Body of pancreas (tissue), 4 donors: ENCODE measurements around the gene SLC6A17. TPM values are rescaled to one million over a fixed set of nuclear protein-coding genes. Genes with fewer than 3 reads are reported as not detected.

ENCODE experiments used
- ATAC-seq: fragments of 150-250 bp; one replicate; pipeline ENCODE4 v1.9.1; 2016
- DNase-seq, 4 donors: peaks; one replicate each; pipeline ENCODE4 v3.0.0-alpha.2; 2019
- H3K27ac ChIP-seq, 4 donors: fragments of 200-600 bp; sonication (generic); 1 replicate in 3 of 4; 2 replicates in 1 of 4; pipeline versions ENCODE4 v1.5.1 to v1.6.1; 2016 to 2019; ENCODE audit warnings: mild to moderate bottlenecking in 1 of 4, mixed read lengths in 1 of 4, moderate library complexity in 1 of 4
- H3K27me3 ChIP-seq, 2 donors: fragments of 200-600 bp; sonication (generic); one replicate each; pipeline ENCODE4 v1.6.0; 2016; ENCODE audit warnings: mild to moderate bottlenecking in 1 of 2
- H3K36me3 ChIP-seq, 2 donors: fragments of 200-600 bp; sonication (generic); replicated peaks in 1 of 2; 2 replicates each; pipeline ENCODE4 v1.5.1; 2016; ENCODE audit warnings: low read depth in 2 of 2; ENCODE audit not compliant: insufficient read depth in 1 of 2
- H3K4me1 ChIP-seq: fragments of 200-600 bp; sonication (generic); one replicate; pipeline ENCODE4 v1.6.0; 2016
- H3K4me3 ChIP-seq, 2 donors: fragments of 200-600 bp; sonication (generic); 1 replicate in 1 of 2; 2 replicates in 1 of 2; pipeline ENCODE4 v1.5.1; 2016 to 2019
- H3K9me3 ChIP-seq, 3 donors: fragments of 200-600 bp; sonication (generic); 1 replicate in 2 of 3; 2 replicates in 1 of 3; pipeline ENCODE4 v1.5.1; 2016
- POLR2A ChIP-seq, 3 donors: fragments of 450-650 bp; IDR thresholded peaks; one replicate each; pipeline ENCODE4 v1.6.1; 2016; ENCODE audit warnings: antibody characterized with exemption in 3 of 3, mild to moderate bottlenecking in 2 of 3
- WGBS, 2 donors: methylation state at CpG; one replicate each; pipeline ENCODE4 v1.1.5; 2017; 5-methylcytosine and 5-hydroxymethylcytosine counted together
- intact Hi-C: fragments of 100-400 bp; cut with DNase I; formaldehyde crosslinking; loops from one replicate; pipeline ENCODE4 v1.15.1; 2023
- total RNA-seq, 2 donors: library from RNA; depleted of rRNA; stranded (reverse); fragments of >200 nt; gene quantifications; one replicate each; pipeline ENCODE4 v1.1.0, GENCODE V29; 2016
- TF ChIP-seq, protein P1 (sequence below), 7 experiments: fragments of 450-650 bp in 4 of 7; fragments of 200-600 bp in 3 of 7; sonication (generic) in 3 of 7; IDR thresholded peaks; one replicate each; pipeline ENCODE4 v1.5.1; 2016 to 2019; ENCODE audit warnings: antibody characterized with exemption in 7 of 7

Gene SLC6A17
- total RNA-seq, 2 donors from 2014 or later, result 0.52 to 0.99 TPM

DNA sequence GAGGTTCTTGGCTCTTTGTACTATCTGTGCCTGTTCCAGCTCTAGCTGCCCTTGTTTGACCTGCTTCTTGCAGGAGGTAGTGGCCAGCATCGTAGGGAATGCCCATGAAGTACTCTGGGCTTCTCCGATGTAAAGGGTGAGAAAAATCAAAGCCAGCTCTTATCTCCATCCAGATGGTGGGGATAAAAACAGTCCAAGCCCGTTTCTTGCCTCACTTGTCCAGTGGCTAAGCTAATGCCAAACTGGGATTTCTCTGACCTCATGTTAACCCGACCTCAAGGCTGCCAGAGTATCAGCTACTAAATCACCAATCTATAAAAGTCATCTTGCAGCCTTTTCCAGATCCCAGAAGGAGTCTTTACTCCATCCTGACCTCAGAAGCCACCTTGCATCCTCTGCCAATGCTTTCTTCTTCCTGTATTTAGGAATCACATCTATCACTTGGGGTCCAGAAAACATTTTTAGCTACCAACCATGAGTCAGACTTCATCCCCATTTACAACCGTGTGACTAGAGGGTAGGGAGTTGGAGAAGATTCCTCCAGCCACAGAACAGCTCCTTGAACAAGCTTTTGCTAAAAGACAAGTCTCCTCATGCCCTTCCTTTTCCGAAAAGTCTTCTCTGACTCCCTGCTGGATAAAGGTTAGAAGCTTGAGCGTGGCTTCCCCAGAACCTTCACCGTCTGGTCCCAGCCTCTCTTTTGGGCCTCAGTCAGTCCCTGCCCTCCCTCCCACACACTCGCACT, 95.8 kb downstream of the SLC6A17 start:
- intact Hi-C loops, result loop anchor here (5.0 kb wide), 1 partner anchor 39 kb away; no protein-coding TSS in a partner anchor
- WGBS, 2 donors, result 66 to 74% methylated on average over 9 of the region's 9 CpGs
- Histone ChIP-seq H3K27ac (no peak overlapping the region), H3K4me1 (peaks cover 12% of the 10 kb centered on the region), H3K27me3 (no peaks in the 10 kb centered on the region), H3K9me3 (no peaks in the 10 kb centered on the region), H3K36me3 (no peaks in the 10 kb centered on the region), H3K4me3 (no peak overlapping the region)
- TF ChIP-seq, protein P1, sequence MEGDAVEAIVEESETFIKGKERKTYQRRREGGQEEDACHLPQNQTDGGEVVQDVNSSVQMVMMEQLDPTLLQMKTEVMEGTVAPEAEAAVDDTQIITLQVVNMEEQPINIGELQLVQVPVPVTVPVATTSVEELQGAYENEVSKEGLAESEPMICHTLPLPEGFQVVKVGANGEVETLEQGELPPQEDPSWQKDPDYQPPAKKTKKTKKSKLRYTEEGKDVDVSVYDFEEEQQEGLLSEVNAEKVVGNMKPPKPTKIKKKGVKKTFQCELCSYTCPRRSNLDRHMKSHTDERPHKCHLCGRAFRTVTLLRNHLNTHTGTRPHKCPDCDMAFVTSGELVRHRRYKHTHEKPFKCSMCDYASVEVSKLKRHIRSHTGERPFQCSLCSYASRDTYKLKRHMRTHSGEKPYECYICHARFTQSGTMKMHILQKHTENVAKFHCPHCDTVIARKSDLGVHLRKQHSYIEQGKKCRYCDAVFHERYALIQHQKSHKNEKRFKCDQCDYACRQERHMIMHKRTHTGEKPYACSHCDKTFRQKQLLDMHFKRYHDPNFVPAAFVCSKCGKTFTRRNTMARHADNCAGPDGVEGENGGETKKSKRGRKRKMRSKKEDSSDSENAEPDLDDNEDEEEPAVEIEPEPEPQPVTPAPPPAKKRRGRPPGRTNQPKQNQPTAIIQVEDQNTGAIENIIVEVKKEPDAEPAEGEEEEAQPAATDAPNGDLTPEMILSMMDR (IDR thresholded peaks at IDR 0.05), result no peak
- no peak for TF ChIP-seq POLR2A (IDR thresholded peaks at IDR 0.05)
- ATAC-seq (no peak), DNase-seq (no peak)

DNA sequence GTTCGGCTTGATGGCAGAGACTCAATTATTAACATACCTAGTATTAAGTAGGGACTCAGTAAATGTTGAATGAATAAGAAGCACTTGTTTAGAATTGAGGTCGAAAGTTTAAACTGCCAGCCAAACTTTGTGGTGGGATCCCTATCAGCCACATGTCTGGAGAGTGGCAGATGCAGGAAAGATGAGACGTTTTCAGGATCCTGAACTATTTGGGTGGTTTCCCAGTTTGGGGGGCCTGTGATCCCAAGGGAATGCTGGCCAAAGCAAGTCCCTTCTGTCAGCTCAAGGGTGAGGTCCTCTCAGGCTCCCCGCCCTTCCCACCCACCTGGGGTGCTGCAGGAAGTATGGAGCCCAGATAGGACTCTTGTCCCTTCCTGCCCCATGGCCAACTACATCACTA, 98.5 kb downstream of the SLC6A17 start:
- TF ChIP-seq, protein P1 (IDR thresholded peaks at IDR 0.05), result no peak
- TF ChIP-seq POLR2A (IDR thresholded peaks at IDR 0.05), result no peak
- H3K27ac ChIP-seq, result no peak overlapping the region
- H3K27me3 ChIP-seq, result no peaks in the 10 kb centered on the region
- H3K36me3 ChIP-seq, result no peaks in the 10 kb centered on the region
- intact Hi-C loops, result loop anchor here (5.0 kb wide), 1 partner anchor 41 kb away; no protein-coding TSS in a partner anchor
- H3K4me1 ChIP-seq, result no peaks in the 10 kb centered on the region
- no peaks in the 10 kb centered on the region for H3K9me3 ChIP-seq
- DNase-seq, result no peak
- ATAC-seq, result no peak
- no peak overlapping the region for H3K4me3 ChIP-seq
- 72 to 76% methylated on average over 3 to 4 of the region's 4 CpGs for WGBS, 2 donors

DNA sequence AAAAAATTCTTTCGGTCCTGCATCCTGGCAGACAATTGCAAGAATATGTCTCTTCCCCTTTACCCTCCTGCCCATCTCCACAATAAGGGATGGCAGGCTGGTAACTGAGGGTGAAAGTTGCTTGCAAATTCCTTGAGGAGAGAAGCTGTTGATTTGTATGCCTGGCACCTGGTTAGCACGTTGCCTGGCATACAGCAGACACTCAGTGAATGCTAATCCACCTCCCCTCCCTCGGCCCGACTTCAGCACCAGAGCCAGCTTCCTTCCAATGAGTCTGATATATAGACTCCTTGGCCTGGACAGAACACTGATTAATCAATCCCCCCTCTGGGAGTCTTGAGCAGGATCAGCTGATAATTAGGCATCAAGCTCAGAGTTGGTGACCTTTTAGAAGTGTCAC, 99.0 kb downstream of the SLC6A17 start:
- DNase-seq (no peak), ATAC-seq (no peak)
- H3K36me3 ChIP-seq, result no peaks in the 10 kb centered on the region
- WGBS, 2 donors, result 80 to 84% methylated on average over 3 to 4 of the region's 4 CpGs
- no peaks in the 10 kb centered on the region for H3K4me1 ChIP-seq
- no peak overlapping the region for H3K27ac ChIP-seq
- TF ChIP-seq POLR2A (IDR thresholded peaks at IDR 0.05), result no peak
- TF ChIP-seq, protein P1 (IDR thresholded peaks at IDR 0.05), result no peak
- no peaks in the 10 kb centered on the region for H3K27me3 ChIP-seq
- no peaks in the 10 kb centered on the region for H3K9me3 ChIP-seq
- intact Hi-C loops, result loop anchor here (5.0 kb wide), 1 partner anchor 42 kb away; no protein-coding TSS in a partner anchor
- H3K4me3 ChIP-seq, result no peak overlapping the region

- TF ChIP-seq, protein P1 (IDR thresholded peaks at IDR 0.05), result no peak
- TF ChIP-seq POLR2A (IDR thresholded peaks at IDR 0.05), result no peak
- Histone ChIP-seq H3K27me3 (no peaks in the 10 kb centered on the region), H3K36me3 (no peaks in the 10 kb centered on the region), H3K4me1 (no peaks in the 10 kb centered on the region), H3K4me3 (no peak overlapping the region), H3K9me3 (no peaks in the 10 kb centered on the region), H3K27ac (no peak overlapping the region)
- WGBS, 2 donors, result 88 to 96% methylated on average over 4 of the region's 4 CpGs
- ATAC-seq (no peak), DNase-seq (no peak)
- intact Hi-C loops, result no loop called here
Measured at GRCh38 chr1:110250008-110250407, 99.7 kb downstream of the SLC6A17 start.

- no peak overlapping the region for H3K4me3 ChIP-seq
- H3K9me3 ChIP-seq, result no peaks in the 10 kb centered on the region
- no peak for TF ChIP-seq POLR2A (IDR thresholded peaks at IDR 0.05)
- TF ChIP-seq, protein P1 (IDR thresholded peaks at IDR 0.05), result no peak
- intact Hi-C loops, result no loop called here
- H3K4me1 ChIP-seq, result no peaks in the 10 kb centered on the region
- ATAC-seq (no peak), DNase-seq (no peak)
- 62 to 80% methylated on average over 1 to 2 of the region's 2 CpGs for WGBS, 2 donors
- no peaks in the 10 kb centered on the region for H3K27me3 ChIP-seq
- H3K27ac ChIP-seq, result no peak overlapping the region
- H3K36me3 ChIP-seq, result no peaks in the 10 kb centered on the region
Measured at GRCh38 chr1:110250749-110251148, 100.5 kb downstream of the SLC6A17 start.
